HepG2 (cell line): ENCODE results near the gene NUBPL. TPM values are rescaled to one million over a fixed set of nuclear protein-coding genes. Genes with fewer than 3 reads are reported as not detected.
A peak's percentile ranks its signal among the peaks of the same experiment; 100 is the strongest.

Source experiments
- BRF2 ChIP-seq: sonication (generic); formaldehyde crosslinking; IDR thresholded peaks from 2 replicates; pipeline ENCODE4 v1.8.1; 2022; ENCODE audit warnings: mild to moderate bottlenecking, missing genetic modification reagents
- CHD4 ChIP-seq: fragments of 200-600 bp; sonication (generic); IDR thresholded peaks from 2 replicates; pipeline ENCODE4 v1.7.0; 2017; ENCODE audit warnings: mild to moderate bottlenecking, low read length, borderline replicate concordance
- ELK4 ChIP-seq: sonication (generic); formaldehyde crosslinking; IDR thresholded peaks from 2 replicates; pipeline ENCODE4 v1.9.0; 2021; ENCODE audit warnings: missing genetic modification reagents, borderline replicate concordance
- ETV5 ChIP-seq: IDR thresholded peaks from 2 replicates; pipeline ENCODE4 v1.6.1; 2018; ENCODE audit warnings: missing biosample characterization, missing genetic modification reagents, inconsistent platforms, borderline replicate concordance
- ETV6 ChIP-seq: sonication (generic); formaldehyde crosslinking; conservative IDR thresholded peaks from 2 replicates; pipeline ENCODE4 v1.4.0; 2020; ENCODE audit warnings: missing genetic modification reagents
- GLI4 ChIP-seq: sonication (generic); formaldehyde crosslinking; IDR thresholded peaks from 2 replicates; pipeline ENCODE4 v1.5.1; 2020; ENCODE audit warnings: missing genetic modification reagents, mild to moderate bottlenecking, moderate library complexity, borderline replicate concordance
- KDM5B ChIP-seq: sonication (generic); formaldehyde crosslinking; IDR thresholded peaks from 2 replicates; pipeline ENCODE4 v1.4.0; 2020; ENCODE audit warnings: missing genetic modification reagents, mild to moderate bottlenecking, borderline replicate concordance
- MAFK ChIP-seq, 2 experiments: IDR thresholded peaks in 1 of 2; conservative IDR thresholded peaks in 1 of 2; 2 replicates each; pipeline ENCODE4 v1.6.1; 2011; ENCODE audit warnings: improper control_type of control experiment in 2 of 2, low read length in 2 of 2
- POGZ ChIP-seq: sonication (generic); formaldehyde crosslinking; IDR thresholded peaks from 2 replicates; pipeline ENCODE4 v1.4.0; 2020; ENCODE audit warnings: mild to moderate bottlenecking, missing genetic modification reagents
- SALL1 ChIP-seq: sonication (generic); formaldehyde crosslinking; IDR thresholded peaks from 2 replicates; pipeline ENCODE4 v1.8.0; 2022; ENCODE audit warnings: mild to moderate bottlenecking, missing genetic modification reagents
- SP5 ChIP-seq: IDR thresholded peaks from 2 replicates; pipeline ENCODE4 v1.6.1; 2016; ENCODE audit warnings: low read depth, borderline replicate concordance
- TBX2 ChIP-seq: sonication (generic); formaldehyde crosslinking; IDR thresholded peaks from 2 replicates; pipeline ENCODE4 v1.5.0; 2020; ENCODE audit warnings: missing genetic modification reagents, mild to moderate bottlenecking, borderline replicate concordance
- THAP11 ChIP-seq: IDR thresholded peaks from 2 replicates; pipeline ENCODE4 v1.6.1; 2016; ENCODE audit warnings: missing biosample characterization, missing genetic modification reagents
- ZMYM3 ChIP-seq: sonication (generic); formaldehyde crosslinking; IDR thresholded peaks from 2 replicates; pipeline ENCODE4 v1.5.1; 2020; ENCODE audit warnings: mild to moderate bottlenecking, missing genetic modification reagents
- ZNF512B ChIP-seq: sonication (generic); formaldehyde crosslinking; IDR thresholded peaks from 2 replicates; pipeline ENCODE4 v1.5.1; 2020; ENCODE audit warnings: missing genetic modification reagents, mild to moderate bottlenecking, borderline replicate concordance
- ZNF678 ChIP-seq: sonication (generic); formaldehyde crosslinking; IDR thresholded peaks from 2 replicates; pipeline ENCODE4 v1.4.0; 2020; ENCODE audit warnings: mild to moderate bottlenecking, missing genetic modification reagents
- ZNF775 ChIP-seq: sonication (generic); formaldehyde crosslinking; IDR thresholded peaks from 2 replicates; pipeline ENCODE4 v1.4.0; 2020; ENCODE audit warnings: missing genetic modification reagents, mild to moderate bottlenecking, moderate library complexity, borderline replicate concordance
- ZNF780A ChIP-seq: sonication (generic); formaldehyde crosslinking; IDR thresholded peaks from 2 replicates; pipeline ENCODE4 v1.8.0; 2022; ENCODE audit warnings: mild to moderate bottlenecking, missing genetic modification reagents, moderate library complexity
- ZNF883 ChIP-seq: sonication (generic); formaldehyde crosslinking; IDR thresholded peaks from 2 replicates; pipeline ENCODE4 v1.5.1; 2020; ENCODE audit warnings: mild to moderate bottlenecking, missing genetic modification reagents; ENCODE audit errors: not compliant biosample characterization
- polyA plus RNA-seq, 8 experiments: library from polyadenylated mRNA; depleted of rRNA in 3 of 8; stranded (reverse) in 7 of 8; unstranded in 1 of 8; fragments of >200 nt; fragmentation: Illumina TruSeq in 4 of 8; extraction: Trizol in 4 of 8; gene quantifications; 2 replicates each; pipeline versions ENCODE4 v1.2.1 to v1.2.3, GENCODE V29; 2011 to 2016; ENCODE audit warnings: low read depth in 4 of 8, missing spikeins in 1 of 8, mixed read lengths in 1 of 8; ENCODE audit not compliant: insufficient read depth in 1 of 8
- total RNA-seq, 5 experiments: library from RNA; depleted of rRNA; stranded (reverse); fragments of >200 nt; fragmentation: Illumina TruSeq; extraction: Trizol; gene quantifications; 2 replicates each; pipeline ENCODE4 v1.2.3, GENCODE V29; 2016; ENCODE audit warnings: low read depth in 1 of 5

NUBPL gene
- total and polyA plus RNA-seq, 2 of the 13 experiments (the other 11 are each of a cell fraction or from before 2014, with no cell fraction given) = 21.3 to 44.1 TPM

- TF ChIP-seq TBX2 (peak; percentile 91), ETV5 (CRISPR knock-in tag) (peak; percentile 76; the same call in 1 of the 2 replicates), POGZ (CRISPR knock-in tag) (peak; percentile 100), MAFK (conservative IDR thresholded peaks at IDR 0.05 in 1 of 2, IDR thresholded peaks at IDR 0.05 in 1 of 2; ENCODE audit: low read length in 2 of 2) (peak in 1 of 2 experiments; percentile 13; a peak in 2 of 4 replicates), SP5 (CRISPR knock-in tag) (no peak; the same call in 1 of the 2 replicates), SALL1 (peak; percentile 98), CHD4 (no peak; the same call in 1 of the 2 replicates), ZNF780A (no peak), ZNF883 (CRISPR knock-in tag) (peak; percentile 100), BRF2 (CRISPR knock-in tag) (peak; percentile 87; the same call in 1 of the 2 replicates), ZNF678 (CRISPR knock-in tag) (peak; percentile 97), GLI4 (peak; percentile 99), THAP11 (CRISPR knock-in tag) (peak; percentile 95), ELK4 (CRISPR knock-in tag) (no peak), ZMYM3 (CRISPR knock-in tag) (peak; percentile 50; the same call in 1 of the 2 replicates), ZNF775 (CRISPR knock-in tag) (peak; percentile 62; the same call in 1 of the 2 replicates), ETV6 (peak; percentile 78), ZNF512B (CRISPR knock-in tag) (0 out of 2 replicates have a peak, but pooled peaks have one; percentile 68), KDM5B (CRISPR knock-in tag) (peak; percentile 99)
These were observed at the start of gene NUBPL (continued) for GRCh38 chr14:31561155-31561846.
